DOHH2 (cell line): ENCODE measurements around the gene IGF1R.

Source experiments
- H3F3A ChIP-seq: fragments of 200-600 bp; sonication (generic), shearing (Covaris generic); 2 replicates; pipeline ENCODE4 v1.6.0; 2016; ENCODE audit warnings: antibody characterized with exemption, mild to moderate bottlenecking; ENCODE audit not compliant: control insufficient read depth, insufficient read depth
- H3K27ac ChIP-seq: fragments of 200-600 bp; sonication (generic); 2 replicates; pipeline ENCODE4 v1.5.1; 2014; ENCODE audit warnings: low read depth, mild to moderate bottlenecking, low read length, moderate library complexity
- H3K27me3 ChIP-seq: fragments of 200-600 bp; sonication (generic); 2 replicates; pipeline ENCODE4 v1.6.1; 2014; ENCODE audit warnings: mild to moderate bottlenecking, low read length, mixed read lengths; ENCODE audit not compliant: control insufficient read depth
- H3K36me3 ChIP-seq: fragments of 200-600 bp; sonication (generic); 2 replicates; pipeline ENCODE4 v1.6.1; 2014; ENCODE audit warnings: mild to moderate bottlenecking, low read length, moderate library complexity, mixed read lengths; ENCODE audit not compliant: control insufficient read depth
- H3K4me1 ChIP-seq: fragments of 200-600 bp; sonication (generic); 2 replicates; pipeline ENCODE4 v1.6.1; 2014; ENCODE audit warnings: mild to moderate bottlenecking, low read length, mixed read lengths; ENCODE audit not compliant: control insufficient read depth
- H3K4me2 ChIP-seq: fragments of 200-600 bp; sonication (generic); 2 replicates; pipeline ENCODE4 v1.6.0; 2014; ENCODE audit warnings: mild to moderate bottlenecking, low read length, moderate library complexity
- H3K4me3 ChIP-seq: fragments of 200-600 bp; sonication (generic); 2 replicates; pipeline ENCODE4 v1.5.1; 2014; ENCODE audit warnings: mild to moderate bottlenecking, low read length, mixed read lengths
- H3K79me2 ChIP-seq: fragments of 200-600 bp; sonication (generic); 2 replicates; pipeline ENCODE4 v1.6.1; 2014; ENCODE audit warnings: mild to moderate bottlenecking, low read length, mixed read lengths; ENCODE audit not compliant: control insufficient read depth
- H3K9me2 ChIP-seq: fragments of 200-600 bp; sonication (generic); replicated peaks from 2 replicates; pipeline ENCODE4 v1.6.1; 2014; ENCODE audit warnings: mild to moderate bottlenecking, low read length, mixed read lengths; ENCODE audit not compliant: control insufficient read depth
- H3K9me3 ChIP-seq: fragments of 200-600 bp; sonication (generic); 2 replicates; pipeline ENCODE4 v1.6.1; 2014; ENCODE audit warnings: antibody characterized with exemption, low read length, mixed read lengths; ENCODE audit not compliant: control insufficient read depth, insufficient read depth
- H4K20me1 ChIP-seq: fragments of 200-600 bp; sonication (generic); 2 replicates; pipeline ENCODE4 v1.6.0; 2014; ENCODE audit warnings: low read depth, mild to moderate bottlenecking, antibody characterized with exemption, low read length, moderate library complexity; ENCODE audit not compliant: control insufficient read depth, insufficient read depth
- CTCF ChIP-seq: fragments of 200-600 bp; sonication (generic); IDR thresholded peaks from one replicate; pipeline ENCODE4 v1.5.1; 2014; ENCODE audit warnings: antibody characterized with exemption, mild to moderate bottlenecking, low read depth, low read length; ENCODE audit not compliant: poor library complexity, severe bottlenecking
- EZH2phosphoT487 ChIP-seq: fragments of 200-600 bp; sonication (generic); IDR thresholded peaks from 2 replicates; pipeline ENCODE4 v1.6.1; 2017; ENCODE audit warnings: borderline replicate concordance, mild to moderate bottlenecking, antibody characterized with exemption, low read length, moderate library complexity, mixed read lengths

Gene IGF1R

GRCh38 chr15:98612490-98613110 is 35.7 kb upstream of the IGF1R start:
- Histone ChIP-seq H3K4me2 (no peak overlapping the region), H3K4me3 (no peak overlapping the region), H3F3A (no peaks in the 10 kb centered on the region), H3K9me3 (no peaks in the 10 kb centered on the region), H3K79me2 (no peaks in the 10 kb centered on the region), H3K9me2 (no peaks in the 10 kb centered on the region), H3K27ac (no peak overlapping the region), H3K27me3 (no peaks in the 10 kb centered on the region; the same call in 1 of the 2 replicates), H3K36me3 (no peaks in the 10 kb centered on the region), H4K20me1 (no peaks in the 10 kb centered on the region), H3K4me1 (no peaks in the 10 kb centered on the region)
- TF ChIP-seq CTCF (no peak), EZH2phosphoT487 (no peak)

- no peaks in the 10 kb centered on the region for H3K36me3 ChIP-seq
- H3K9me3 ChIP-seq = no peaks in the 10 kb centered on the region
- no peaks in the 10 kb centered on the region for H4K20me1 ChIP-seq
- TF ChIP-seq EZH2phosphoT487 (no peak), CTCF (no peak)
- no peak overlapping the region for H3K4me2 ChIP-seq
- no peaks in the 10 kb centered on the region for H3K4me1 ChIP-seq
- H3F3A ChIP-seq = no peaks in the 10 kb centered on the region
- H3K4me3 ChIP-seq = no peak overlapping the region
- no peaks in the 10 kb centered on the region; the same call in 1 of the 2 replicates for H3K27me3 ChIP-seq
- H3K9me2 ChIP-seq = no peaks in the 10 kb centered on the region
- H3K79me2 ChIP-seq = no peaks in the 10 kb centered on the region
- no peak overlapping the region for H3K27ac ChIP-seq
Observed at GRCh38 chr15:98614681-98615080, 33.7 kb upstream of the IGF1R start.

GRCh38 chr15:98616397-98616796 is 31.9 kb upstream of the IGF1R start:
- Histone ChIP-seq H3K4me1 (no peaks in the 10 kb centered on the region), H4K20me1 (no peaks in the 10 kb centered on the region), H3K9me2 (no peaks in the 10 kb centered on the region), H3F3A (no peaks in the 10 kb centered on the region), H3K27me3 (peaks cover 4% of the 10 kb centered on the region), H3K27ac (no peak overlapping the region), H3K36me3 (no peaks in the 10 kb centered on the region), H3K4me3 (no peak overlapping the region), H3K9me3 (no peaks in the 10 kb centered on the region), H3K79me2 (no peaks in the 10 kb centered on the region), H3K4me2 (no peak overlapping the region)
- TF ChIP-seq EZH2phosphoT487 (no peak), CTCF (no peak)
